ENCODE results near the gene IKBKG. TPM values are rescaled to one million over a fixed set of nuclear protein-coding genes. Genes with fewer than 3 reads are reported as not detected.

The IKBKG gene
- total RNA-seq, 4 donors from 2014 or later: 8.5 to 19.0 (median 11.4) TPM

DNA sequence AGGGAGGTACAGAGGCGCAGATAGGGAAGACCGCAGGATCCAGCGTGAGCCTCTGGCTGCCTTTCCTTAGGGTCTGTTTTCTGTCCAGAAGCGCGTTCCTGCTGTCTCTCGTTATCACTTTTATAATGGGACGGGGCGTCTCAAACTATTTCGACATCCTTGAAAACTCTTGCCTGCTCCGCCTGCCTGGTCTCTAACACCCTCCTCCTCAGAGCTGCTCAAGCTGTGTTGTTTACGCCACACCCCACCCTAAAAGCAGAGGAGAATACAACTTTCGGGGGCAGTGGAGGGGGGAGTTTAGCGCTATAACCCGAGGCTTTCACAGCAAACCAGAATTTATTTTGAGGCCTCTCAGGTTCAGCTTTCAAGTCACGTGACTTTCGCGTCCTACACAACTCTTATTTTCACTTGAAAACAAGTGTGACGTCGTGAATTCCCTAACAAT lies 30.7 kb upstream of the IKBKG start:
- TF ChIP-seq, protein P1, sequence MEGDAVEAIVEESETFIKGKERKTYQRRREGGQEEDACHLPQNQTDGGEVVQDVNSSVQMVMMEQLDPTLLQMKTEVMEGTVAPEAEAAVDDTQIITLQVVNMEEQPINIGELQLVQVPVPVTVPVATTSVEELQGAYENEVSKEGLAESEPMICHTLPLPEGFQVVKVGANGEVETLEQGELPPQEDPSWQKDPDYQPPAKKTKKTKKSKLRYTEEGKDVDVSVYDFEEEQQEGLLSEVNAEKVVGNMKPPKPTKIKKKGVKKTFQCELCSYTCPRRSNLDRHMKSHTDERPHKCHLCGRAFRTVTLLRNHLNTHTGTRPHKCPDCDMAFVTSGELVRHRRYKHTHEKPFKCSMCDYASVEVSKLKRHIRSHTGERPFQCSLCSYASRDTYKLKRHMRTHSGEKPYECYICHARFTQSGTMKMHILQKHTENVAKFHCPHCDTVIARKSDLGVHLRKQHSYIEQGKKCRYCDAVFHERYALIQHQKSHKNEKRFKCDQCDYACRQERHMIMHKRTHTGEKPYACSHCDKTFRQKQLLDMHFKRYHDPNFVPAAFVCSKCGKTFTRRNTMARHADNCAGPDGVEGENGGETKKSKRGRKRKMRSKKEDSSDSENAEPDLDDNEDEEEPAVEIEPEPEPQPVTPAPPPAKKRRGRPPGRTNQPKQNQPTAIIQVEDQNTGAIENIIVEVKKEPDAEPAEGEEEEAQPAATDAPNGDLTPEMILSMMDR (IDR thresholded peaks at IDR 0.05; ENCODE audit: low read depth): no peak

DNA sequence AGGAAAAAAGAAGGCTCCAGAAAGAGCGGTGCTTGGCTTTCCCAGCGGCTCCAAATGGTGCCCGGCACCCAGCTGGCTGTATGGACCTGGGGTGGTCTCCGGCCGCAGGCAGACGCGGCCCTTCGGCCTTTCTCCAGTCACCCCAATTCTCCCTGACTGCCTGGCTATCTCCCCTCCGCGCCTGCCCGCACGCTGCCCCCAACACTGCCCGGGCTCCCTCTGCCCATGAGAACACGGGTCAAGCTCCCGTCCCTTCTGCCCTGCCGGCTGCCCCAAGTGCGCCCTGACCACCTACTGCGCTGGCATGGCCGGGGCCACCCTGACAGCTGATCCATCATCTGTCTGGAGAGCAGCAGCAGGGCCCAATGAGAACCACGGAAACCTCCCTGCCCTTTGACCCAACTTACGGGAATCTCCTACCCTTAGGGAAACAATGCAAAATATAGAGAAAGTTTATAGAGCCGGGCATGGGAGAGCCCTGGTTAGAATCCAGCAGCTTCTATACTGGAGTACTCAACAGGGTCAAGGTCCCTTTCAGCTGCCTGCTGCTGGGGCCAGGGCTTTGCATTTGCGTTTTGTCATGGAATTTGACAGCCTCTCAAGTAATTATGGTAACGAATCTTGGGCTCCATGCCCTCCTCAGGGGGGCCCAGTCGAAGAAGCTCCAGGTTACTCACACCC lies 30.2 kb upstream of the IKBKG start:
- TF ChIP-seq, protein P1 (IDR thresholded peaks at IDR 0.05; ENCODE audit: low read depth): no peak

DNA sequence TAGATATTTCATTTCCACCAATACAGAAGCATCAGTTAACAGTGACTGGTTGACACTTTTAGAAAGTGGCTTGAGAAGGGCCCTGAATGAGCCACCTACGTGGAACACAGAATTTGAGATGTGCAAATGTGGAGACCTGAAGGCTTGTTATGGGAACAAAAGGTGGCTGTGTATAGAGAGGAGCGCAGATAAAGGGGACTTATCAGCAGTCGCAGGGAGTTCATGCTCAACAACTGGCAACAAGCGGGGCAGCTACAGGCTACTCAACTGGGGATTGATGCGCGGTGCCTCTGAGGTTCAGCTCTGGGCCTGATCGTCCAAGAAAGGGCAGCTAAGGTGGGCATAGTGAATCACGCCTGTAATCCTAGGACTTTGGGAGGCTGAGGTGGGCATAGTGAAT lies 28.0 kb upstream of the IKBKG start:
- TF ChIP-seq, protein P1 (IDR thresholded peaks at IDR 0.05; ENCODE audit: low read depth): no peak

DNA sequence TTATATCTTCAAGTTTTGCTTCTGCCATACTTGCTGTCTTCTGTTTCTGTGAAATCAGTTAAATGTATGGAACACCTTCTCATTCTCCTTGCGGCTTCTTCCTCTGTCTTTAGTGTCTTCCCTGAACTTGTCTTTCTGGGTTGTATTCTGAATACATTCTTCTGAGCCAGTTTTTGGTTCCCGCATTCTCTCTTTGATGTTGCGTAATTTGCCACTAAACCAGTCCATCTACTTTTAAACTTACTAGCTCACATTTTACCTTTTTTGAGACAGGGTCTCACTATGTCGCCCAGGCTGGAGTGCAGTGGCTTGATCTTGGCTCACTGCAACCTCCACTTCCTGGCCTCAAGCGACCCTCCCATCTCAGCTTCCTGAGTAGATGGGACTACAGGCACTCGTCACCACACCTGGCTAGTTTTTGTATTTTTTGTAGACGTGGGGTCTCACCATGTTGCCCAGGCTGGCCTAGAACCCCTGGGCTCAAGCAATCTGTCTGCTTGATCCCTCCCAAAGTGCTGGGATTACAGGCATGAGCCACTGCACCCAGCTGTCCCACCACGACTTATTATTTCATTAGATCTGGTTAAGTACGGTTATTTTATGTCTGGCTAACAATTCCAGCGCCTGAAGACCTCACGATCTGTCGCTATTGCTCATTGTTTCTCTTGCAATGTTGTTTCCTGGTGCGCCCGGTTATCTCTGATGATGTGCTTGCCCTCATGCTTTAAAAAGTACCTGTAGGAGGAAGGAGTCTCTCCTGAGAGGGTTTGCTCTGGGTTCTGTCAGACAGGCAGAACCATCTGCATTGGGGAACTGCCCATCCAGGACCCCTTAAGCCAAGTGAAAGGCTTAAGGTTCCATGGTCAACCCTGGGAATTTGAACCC lies 21.6 kb upstream of the IKBKG start:
- TF ChIP-seq, protein P1 (IDR thresholded peaks at IDR 0.05; ENCODE audit: low read depth): no peak

DNA sequence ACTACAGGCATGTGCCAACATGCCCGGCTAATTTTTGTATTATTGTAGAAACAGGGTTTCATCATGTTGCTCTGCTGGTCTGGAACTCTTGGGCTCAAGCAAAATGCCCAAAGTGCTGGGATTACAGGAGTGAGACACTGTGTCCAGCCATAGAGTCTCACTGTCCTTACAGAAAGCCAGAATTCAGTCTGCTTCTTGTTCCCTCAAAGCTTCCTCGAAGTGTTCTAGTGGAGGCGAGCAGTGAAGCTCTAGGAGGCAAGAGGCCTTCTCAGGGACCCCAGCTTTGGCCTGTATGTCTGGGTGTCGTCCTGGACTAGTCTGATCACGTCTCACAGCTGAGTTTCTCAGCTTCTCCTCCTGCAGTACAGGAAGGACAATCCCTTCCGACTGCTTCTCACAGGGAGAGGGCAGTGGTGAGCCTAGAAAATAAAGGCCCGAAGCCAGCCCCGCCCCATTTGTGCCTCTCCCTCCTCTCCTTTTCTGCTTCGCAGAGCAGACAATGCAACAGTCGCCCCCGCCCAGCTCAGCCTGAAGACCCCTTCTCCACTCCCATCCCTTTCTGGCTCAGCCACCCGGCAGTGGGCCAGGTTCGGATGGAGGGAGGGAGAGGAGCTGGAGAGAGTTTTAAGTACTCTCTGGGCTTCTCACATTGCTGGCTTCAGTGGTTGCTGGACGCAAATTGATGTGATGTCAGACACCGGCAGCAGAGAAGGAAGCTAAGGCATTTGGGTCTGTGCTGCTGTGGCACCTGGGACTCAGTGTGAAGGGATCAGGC lies 20.3 kb upstream of the IKBKG start:
- TF ChIP-seq, protein P1 (IDR thresholded peaks at IDR 0.05; ENCODE audit: low read depth): no peak

DNA sequence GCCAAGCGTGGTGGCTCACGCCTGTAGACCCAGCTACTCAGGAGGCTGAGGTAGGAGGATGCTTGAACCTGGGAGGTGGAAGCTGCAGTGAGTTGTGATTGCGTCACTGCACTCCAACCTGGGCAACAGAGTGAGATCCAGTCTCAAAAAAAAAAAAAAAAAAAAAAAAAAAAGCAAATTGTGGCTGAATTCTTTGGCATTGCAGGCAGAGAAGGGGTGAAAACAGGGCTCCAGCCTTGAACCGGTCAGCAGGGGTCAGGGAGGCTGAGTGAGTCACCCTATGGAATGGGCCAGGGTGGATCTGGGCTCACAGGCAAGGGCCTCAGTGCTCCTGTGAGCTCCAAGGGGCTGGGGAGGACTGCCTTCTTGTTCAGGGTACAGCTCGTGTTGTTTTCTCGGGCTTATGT lies 18.2 kb upstream of the IKBKG start:
- TF ChIP-seq, protein P1 (IDR thresholded peaks at IDR 0.05; ENCODE audit: low read depth): no peak

All from subcutaneous adipose tissue (tissue), 4 donors.